HPDE6-E6E7 (cell line): ENCODE results near the gene RBM26.

ENCODE experiments used
- DNase-seq: peaks from one replicate; pipeline ENCODE4 v3.0.0; 2011; ENCODE audit warnings: missing footprints; ENCODE audit errors: extremely low spot score

The RBM26 gene

DNA sequence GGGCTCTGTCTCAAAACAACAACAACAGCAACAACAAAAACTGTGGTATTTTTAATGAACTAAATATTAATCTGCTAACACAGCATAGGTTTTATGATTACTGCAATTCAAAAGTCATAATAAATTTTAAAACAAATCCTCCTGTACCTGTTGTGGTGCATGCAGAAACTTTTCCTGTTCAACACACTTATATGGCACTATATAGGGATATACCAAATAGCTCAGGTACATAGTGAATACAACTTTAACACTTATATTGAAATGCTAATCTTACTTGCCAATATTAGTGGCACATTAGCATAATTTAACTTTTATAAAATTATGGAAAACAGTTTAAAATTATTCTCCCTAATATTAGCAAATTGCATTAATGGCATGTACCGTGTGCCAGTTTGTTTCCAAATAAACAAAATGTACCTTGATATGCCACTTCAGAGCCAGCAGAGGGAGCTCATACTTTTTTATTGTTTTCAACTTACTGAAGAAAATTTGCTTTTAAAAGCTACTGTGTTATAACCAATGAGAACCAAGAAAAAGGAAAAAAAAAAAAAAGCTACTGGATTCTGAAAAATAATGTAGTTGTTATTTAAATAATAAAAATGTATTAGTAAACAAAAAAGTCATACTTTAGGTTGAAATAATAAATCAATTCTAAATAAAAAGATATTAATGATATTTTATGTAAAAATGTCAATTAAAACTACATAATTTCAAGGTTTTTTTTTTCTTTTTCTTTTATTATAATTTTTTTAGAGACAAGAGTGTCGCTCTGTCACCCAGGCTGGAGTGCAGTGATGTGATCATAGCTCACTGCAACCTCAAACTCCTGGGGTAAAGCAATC lies 18.0 kb upstream of the RBM26 start:
- no peak for DNase-seq

DNA sequence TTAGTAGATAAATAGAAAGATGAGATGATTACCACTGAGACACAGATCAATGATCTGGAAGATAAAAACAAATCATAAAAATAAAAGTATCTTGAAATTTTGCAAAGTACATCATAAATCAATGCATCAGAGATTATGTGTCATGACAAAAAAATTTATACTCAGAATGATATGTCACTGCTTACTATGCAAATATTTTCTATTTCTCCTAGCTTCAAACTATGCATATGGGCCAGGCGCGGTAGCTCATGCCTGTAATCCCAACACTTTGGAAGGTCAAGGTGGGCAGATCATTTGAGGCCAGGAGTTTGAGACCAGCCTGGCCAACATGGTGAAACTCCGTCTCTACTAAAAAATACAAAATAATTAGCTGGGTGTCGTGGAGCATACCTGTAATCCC lies 17.3 kb upstream of the RBM26 start:
- no peak for DNase-seq

DNA sequence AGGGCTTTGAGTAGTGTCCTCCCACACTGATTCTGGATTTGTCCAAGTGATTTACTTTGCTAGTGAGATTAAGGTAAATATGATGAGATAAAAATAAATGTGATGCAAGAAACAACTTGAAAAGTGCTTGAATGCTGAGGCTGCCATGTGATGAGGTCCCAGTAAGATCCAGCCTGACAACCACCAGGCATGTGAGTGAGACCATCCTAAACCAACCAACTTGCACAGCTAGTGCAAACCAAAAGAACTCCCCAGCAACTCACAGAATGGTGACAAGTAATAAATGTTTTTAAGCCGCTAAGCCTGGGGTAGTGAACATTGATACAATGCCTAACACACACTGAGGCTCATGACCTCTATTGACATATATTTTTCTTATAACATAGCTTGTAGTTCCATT lies 13.3 kb upstream of the RBM26 start:
- no peak for DNase-seq

DNA sequence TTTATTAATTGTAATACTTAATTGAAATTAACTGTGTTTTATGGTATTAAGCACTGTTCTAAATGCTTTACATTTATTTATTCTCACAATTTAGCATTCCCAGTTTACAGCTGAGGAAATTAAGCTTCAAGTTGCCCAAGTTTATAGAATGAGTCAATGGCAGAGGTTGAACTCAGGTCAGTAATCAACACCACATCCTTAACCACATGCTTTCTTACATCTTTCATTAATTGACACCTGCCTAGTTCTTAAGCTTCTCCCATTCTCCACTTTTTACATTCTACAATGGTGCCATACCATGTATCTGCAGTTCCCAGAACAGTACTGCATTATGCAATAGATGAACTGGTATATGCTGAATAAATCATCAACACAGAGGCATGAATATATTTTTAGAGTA lies 11.7 kb upstream of the RBM26 start:
- DNase-seq: no peak

DNA sequence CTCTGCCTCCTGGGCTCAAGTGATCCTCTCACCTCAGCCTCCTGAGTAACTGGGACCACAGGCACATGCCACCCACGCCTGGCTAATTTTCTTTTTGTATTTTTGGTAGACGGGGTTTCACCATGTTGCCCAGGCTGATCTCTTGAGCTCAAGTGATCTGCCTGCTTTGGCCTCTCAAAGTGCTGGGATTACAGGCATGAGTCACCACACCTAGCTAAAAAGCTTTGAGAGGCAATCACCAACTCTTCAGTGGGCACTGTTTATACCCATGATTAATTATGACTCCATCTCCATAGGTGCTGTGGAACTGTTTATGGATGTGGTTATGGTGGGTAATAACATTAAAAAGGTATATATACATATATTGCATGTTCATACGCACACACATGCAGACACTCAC lies 7.5 kb upstream of the RBM26 start:
- DNase-seq: no peak

DNA sequence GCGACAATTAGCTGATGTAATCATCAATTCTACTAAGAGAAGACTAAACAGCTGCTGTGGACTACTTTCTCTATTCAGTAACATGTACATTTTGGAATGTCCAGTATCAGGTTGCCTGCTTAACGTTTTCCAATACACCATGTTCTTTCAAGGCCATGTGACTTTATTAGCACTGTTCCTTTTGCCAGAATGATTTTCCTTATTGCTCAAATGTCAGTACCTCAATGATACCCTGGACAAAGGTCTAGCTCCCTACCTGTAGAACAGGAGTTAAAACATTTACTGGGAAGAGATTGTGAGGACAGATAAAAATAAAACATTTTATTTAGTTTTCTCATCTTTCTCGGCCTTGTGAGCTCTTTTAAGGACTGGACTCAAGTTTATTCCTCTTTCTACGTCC lies 3.8 kb upstream of the RBM26 start:
- DNase-seq: no peak

DNA sequence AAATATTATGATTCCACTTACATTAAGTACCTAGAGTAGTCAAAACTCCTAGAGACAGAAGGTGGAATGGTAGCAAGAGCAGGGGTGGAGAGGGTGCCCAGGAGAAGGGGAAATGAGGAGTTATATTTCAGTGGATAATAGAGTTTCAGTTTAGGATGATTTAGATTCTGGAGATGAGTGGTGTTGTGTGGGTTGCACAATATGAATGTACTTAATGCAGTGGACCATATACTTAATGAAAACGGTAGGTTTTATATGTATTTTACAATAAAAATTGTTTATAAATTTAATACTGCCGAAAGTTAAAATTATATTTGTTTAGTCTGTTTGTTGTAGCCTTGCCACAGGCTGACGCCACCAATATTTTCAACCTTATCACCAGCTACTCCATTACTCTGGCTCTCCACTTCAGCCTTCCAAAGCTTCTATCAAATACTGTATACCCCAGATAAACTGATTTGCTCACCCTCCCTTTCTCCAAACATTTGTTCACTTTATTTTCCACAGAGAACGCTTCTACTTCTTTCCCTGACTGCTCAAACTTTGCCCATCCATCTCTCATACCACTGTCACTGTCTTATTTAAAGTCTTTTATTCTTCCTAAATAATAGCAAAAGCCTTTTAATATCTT lies 1.4 kb upstream of the RBM26 start:
- no peak for DNase-seq

DNA sequence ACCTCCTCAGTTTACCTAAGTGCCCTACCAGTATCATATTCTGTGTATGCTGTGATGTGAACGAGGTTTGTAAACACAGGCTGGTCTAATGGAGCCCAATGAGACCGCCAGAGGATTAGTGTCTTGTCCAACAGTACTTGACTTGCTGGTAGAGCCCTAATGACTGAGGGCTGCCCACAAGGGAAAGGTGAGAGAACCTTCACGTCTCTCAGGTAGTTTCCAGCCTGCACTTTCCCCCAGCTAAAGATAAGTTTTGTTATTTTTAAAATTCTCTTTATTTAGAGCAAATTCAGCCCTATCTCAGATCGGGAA lies 498 bp upstream of the RBM26 start:
- DNase-seq: no peak

DNA sequence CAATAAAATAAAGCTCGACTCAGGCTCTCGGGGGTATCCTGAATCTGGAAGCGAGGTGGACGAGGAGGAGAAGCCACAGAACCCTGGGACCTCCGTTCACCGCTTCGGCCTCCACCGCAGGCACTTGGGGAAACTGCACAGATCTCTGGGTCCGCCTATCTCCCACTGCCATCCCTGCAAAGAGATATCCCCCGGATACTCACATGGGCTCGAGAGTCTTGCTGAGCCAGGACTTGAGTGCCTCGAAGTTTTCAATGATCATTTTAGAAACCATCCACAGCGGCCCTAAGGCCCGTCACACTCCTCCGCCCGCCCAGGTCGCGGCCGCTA lies 589 bp downstream of the RBM26 start:
- DNase-seq: no peak

DNA sequence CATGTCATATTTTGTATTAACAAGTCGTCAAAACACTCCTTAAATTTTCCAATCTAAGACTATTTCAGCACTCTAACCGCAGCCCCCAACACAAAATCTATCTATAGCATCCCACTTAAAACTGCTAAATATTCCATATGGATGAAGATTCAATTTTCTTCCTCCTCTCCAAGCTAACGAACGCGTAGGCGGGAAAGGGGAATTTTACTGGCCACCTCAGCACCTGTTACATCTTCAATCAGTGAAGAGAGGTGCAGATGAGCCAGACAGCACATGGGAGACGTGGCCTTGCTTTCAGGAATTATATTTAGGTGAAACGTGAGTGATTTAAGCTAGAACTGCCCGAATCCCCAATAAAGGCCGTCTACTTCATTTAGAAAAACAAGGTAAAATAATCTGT lies 1.1 kb downstream of the RBM26 start:
- DNase-seq: no peak

DNA sequence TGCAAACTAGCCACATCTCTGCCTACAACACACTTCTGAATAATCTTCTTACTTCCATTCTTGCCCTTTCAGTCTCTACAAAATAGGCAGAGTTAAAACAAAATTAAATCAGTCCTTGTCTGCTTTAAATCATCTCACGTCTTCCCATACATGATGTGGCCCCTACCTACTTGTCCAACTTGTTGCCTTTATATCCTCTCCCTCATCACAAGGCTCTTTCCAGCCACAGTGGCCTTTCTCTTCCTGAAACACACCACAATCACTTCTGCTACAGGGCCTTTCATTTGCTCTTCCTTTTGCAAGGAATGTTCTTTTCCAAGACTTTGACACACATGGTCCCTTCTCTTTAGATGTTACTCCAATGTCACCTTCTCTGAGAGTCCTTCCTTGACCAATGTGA lies 1.7 kb downstream of the RBM26 start:
- no peak for DNase-seq

DNA sequence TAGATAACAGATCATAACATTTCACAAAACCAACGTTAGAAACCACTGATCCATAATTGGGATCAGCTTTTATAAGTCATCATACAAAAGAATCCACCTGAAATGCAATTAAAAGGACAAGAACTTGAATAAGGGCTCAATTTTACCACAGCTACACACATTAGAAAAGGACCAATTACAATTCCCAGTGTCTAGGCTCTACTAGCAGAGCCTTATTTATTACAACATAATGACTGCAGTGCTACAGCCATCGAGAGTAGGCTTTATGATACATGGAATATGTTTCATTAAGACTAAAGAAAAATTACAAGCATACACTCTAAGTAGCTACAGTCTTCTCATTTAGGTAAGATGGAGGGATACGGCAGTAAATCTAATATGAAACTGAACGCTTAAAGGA lies 2.9 kb downstream of the RBM26 start:
- DNase-seq: no peak

DNA sequence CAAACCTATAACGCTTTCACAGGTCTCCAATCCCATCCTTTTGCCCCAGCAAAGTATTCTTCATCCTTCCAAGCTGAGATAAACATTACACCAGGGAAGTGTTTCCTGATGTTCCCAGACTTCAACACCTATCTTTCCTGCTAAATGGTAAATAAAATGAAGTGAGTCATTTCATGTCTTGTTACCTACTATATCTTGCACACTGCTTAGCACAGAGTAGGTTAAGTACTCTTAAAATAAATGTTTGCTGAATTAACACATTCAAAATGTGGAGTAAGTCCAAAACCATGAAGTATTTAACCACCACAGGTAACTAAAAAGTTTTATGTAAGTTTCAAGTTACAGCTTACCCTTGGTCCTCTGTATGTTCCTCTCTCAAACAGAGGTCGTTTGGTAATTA lies 3.4 kb downstream of the RBM26 start:
- DNase-seq: no peak

DNA sequence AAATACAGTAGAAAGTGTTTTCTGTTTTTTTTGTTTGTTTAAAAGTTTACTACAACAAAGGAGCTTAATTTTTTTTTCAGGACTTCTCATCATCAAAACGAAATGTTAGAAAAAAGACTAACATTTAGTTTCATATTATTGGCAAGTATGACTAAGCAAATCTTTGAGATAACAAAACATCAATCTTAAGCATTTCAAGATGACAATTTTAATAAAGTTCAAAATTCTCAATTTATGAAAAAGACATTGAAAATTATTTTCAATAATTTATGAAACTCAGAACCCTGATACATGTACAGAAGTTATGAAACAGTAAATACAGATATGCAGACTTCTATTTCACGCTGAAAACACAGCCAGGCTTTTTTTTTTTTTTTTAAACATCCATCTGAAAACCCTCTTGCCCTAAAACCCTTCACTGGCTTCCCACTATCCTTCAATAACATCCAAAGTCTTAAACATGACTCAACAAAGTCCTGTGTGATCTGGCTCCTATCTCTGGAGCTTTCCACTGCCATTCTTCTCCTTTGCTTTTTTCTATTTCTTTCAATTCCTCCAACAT lies 3.9 kb downstream of the RBM26 start:
- no peak for DNase-seq

DNA sequence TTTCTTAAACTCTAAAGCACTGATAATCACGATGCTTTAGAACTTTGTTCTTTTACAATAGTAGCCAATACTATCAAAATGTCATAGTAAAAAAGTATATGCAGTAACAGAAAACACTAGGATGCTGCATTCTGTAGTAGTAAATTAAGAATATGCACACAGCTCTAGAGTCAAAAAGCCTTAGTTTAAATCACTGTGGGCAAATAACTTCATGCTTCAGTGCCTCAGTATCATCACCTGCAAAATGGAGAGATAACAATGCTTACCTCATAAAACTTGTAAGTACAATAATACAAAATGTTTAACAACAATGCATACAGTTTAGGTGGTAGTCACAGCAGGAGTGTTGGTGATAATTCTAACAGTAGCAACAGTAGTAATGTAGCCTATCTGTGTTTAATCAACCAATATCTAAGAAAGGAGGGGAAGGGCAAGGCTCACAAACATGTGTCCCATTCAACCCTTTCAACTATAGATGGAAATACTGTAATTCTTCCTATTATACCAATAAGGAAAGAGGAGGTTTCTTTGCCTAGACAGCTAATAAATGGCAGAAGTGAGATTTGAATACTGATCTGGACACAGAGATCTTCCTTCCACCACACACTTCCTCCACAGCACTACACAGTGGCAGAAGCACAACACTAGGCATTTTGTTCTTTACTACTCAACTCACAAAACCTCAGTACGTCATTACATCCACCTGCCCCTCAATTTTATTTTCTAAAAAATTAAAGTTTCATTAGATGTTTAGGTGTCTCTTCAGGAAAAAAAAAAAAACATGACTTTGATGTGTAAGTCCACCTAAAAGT lies 4.6 kb downstream of the RBM26 start:
- no peak for DNase-seq

DNA sequence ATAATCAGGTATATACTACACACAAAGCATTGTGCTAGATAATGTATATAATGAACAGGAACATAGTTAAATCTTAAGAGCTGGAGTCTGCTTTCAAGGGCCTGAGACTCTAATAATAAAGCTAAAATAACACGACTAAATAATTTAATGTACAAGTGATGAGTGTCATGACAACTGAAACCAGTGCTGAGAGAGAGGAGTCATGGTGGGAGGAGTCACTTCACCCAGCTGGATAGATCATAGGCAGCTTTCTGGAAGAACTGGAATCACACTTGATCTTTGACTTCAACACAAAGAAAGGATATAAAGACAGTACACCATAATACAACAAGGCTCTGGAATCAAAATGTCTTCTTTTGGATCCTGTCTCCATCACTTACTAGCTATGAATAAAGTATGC lies 7.1 kb downstream of the RBM26 start:
- no peak for DNase-seq

DNA sequence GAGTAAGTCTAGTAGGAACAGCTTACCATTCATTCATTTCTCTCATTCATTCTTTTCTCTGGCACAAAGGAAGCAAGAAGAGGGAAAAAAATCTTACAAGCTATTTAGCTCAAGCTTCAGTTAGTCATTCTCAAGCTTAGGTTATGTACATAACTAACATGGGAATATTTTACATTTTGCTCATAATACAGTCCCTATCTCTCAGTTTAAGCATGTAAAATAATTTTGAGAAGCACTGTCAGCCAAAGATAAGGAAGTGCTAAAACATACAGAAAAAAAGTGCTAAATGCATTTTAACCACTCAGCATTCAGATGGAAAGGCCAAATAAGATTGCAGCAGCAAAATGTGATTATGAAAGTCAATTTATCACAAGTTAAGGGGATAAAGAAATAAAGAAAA lies 7.9 kb downstream of the RBM26 start:
- DNase-seq: no peak

DNA sequence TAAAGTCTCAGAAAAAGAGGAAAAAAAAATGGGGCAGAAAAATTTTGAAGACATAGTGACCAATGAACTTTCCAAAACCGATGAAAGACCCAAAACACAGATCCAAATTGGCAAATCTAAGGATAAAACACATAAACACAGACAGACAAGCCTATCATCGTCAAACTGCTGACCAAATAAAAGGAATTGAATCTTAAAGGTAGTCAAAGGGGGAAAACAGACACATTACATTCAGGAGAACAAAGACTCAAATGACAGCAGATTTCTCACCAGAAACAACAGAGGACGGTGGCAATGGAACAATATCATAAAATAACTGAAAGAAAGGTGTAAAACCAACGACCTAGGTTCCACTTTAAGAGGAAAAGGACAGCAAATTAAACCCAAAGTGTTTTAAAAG lies 10.2 kb downstream of the RBM26 start:
- DNase-seq: no peak

DNA sequence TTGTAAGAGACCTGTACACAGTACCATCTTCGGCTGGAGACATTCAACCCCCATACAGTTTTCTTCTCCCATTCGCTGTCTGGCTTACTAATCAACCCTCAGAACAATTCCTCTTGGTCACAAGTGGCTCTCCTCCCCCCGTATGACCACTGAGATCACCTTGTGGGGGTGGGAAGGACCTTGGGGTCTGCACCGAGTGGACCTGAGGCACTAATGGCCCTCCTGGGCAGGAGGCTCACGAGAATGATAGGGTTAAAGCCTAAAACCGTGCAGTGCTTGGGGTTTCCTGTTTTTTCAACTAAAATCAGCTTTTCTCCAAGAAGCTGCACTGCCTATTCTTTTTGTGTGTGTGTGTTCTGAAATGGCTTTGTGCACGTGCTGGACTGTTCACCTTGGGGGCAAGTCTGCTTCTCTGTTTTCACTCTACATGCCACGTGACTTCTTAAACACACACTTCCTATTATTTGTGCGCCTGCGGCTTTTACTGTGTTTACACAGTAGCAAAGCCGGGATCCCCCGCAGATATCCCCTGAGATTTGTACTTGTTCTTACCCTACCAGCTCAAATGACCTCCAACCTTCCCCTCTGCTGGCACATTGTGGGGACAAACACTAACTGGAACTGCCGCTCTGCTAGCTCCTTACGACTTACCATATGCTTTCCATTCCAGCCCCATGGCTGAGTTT lies 12.3 kb downstream of the RBM26 start:
- DNase-seq: no peak

DNA sequence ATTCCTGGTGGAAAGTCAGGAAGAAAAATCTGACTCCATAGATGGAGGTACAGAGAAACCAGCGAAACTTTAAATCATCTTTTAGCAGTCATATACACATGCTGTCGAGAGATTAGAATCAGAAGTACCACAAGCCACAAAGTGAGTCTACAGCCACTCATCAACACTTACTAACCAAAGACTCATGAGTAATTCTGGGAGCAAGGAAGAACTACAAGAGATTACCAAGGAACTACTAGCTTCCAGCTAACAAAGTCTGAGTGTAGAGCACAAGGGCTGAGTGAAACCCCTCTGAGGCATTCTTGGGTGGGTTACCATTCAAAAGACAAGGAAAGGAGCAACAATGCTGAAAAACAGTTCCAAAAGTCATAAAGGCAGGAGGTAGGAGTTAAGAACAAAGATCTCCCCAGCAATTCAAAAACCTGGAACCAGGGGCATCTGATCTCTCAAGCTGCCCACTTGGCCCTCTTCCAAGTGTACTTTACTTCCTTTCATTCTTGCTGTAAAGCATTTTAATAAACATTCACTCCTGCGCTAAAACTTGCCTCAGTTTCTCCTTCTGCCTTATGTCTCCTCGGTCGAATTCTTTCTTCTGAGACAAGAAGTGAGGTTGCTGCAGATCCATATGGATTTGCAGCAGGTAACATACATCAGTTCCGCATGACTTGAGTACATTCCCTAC lies 13.0 kb downstream of the RBM26 start:
- no peak for DNase-seq

DNA sequence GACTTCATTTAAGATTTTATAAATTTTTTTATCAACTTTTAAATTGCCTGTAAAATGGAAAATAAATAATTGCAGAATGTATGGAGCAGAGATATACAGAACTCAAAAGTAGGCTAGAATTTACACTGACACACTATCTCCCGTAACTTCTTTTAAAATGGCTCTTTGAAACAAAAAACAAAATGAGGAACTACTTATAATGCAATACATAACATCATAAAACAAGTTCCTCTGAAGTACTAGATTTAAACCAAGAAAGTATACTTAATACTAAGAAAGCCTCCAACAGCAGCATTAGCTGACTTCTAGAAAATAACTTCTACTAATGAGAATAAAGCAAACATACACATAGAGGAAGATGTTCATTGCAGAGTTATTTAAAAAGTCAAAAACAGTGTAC lies 17.0 kb downstream of the RBM26 start:
- no peak for DNase-seq

DNA sequence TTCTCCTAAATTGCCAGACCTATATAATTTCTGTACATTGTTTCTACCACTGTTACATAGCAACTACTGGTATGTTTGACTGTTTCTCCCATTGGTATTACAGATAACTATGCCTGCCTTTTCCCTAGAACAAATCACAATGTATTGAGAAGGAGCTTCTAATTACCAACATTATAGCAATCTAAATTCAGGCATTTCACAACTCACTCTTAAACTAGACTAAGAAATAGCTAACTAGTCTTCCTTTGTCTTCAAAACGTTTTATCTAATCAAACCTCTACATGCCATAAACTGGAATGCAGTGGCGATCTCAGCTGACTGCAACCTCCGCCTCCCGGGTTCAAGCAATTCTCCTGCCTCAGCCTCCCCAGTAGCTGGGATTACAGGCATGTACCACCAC lies 18.2 kb downstream of the RBM26 start:
- DNase-seq: no peak
